IPS-18c (cell line): ENCODE data around the gene CSMD2.

Experiments
- H3K4me3 ChIP-seq: 2 replicates; pipeline ENCODE4 v1.7.0; 2013; ENCODE audit warnings: low read depth, mild to moderate bottlenecking, low read length, moderate library complexity; ENCODE audit not compliant: insufficient read depth
- H3K9me3 ChIP-seq: one replicate; pipeline ENCODE4 v1.6.1; 2013; ENCODE audit warnings: mild to moderate bottlenecking, low read length, moderate library complexity; ENCODE audit not compliant: control insufficient read depth, insufficient read depth

Gene CSMD2

GRCh38 chr1:33918368-33918767 is 246.7 kb downstream of the CSMD2 start:
- Histone ChIP-seq H3K9me3 (no peaks in the 10 kb centered on the region), H3K4me3 (no peak overlapping the region)

- Histone ChIP-seq H3K9me3 (no peaks in the 10 kb centered on the region), H3K4me3 (no peak overlapping the region)
These were observed 248.2 kb downstream of the CSMD2 start for GRCh38 chr1:33916786-33917185.

GRCh38 chr1:33914531-33914930 is 250.5 kb downstream of the CSMD2 start:
- no peak overlapping the region for H3K4me3 ChIP-seq
- no peaks in the 10 kb centered on the region for H3K9me3 ChIP-seq

- Histone ChIP-seq H3K4me3 (no peak overlapping the region), H3K9me3 (no peaks in the 10 kb centered on the region)
These were observed 256.6 kb downstream of the CSMD2 start for GRCh38 chr1:33908324-33908956.

- Histone ChIP-seq H3K9me3 (no peaks in the 10 kb centered on the region), H3K4me3 (no peak overlapping the region)
These were observed 258.9 kb downstream of the CSMD2 start for GRCh38 chr1:33906156-33906555.

- H3K4me3 ChIP-seq: no peak overlapping the region
These were observed 259.8 kb downstream of the CSMD2 start for GRCh38 chr1:33905241-33905640.

GRCh38 chr1:33903210-33903589 is 261.8 kb downstream of the CSMD2 start:
- Histone ChIP-seq H3K4me3 (no peak overlapping the region), H3K9me3 (no peaks in the 10 kb centered on the region)

More at GRCh38 chr1:33905241-33905640, 259.8 kb downstream of the CSMD2 start:
- no peaks in the 10 kb centered on the region for H3K9me3 ChIP-seq

GRCh38 chr1:33902486-33903209 is 262.4 kb downstream of the CSMD2 start:
- no peak overlapping the region for H3K4me3 ChIP-seq
- no peaks in the 10 kb centered on the region for H3K9me3 ChIP-seq

GRCh38 chr1:33899746-33900145 is 265.3 kb downstream of the CSMD2 start:
- peaks cover 1% of the 10 kb centered on the region for H3K9me3 ChIP-seq
- no peak overlapping the region for H3K4me3 ChIP-seq

GRCh38 chr1:33898881-33899280 is 266.1 kb downstream of the CSMD2 start:
- Histone ChIP-seq H3K9me3 (peaks cover 2% of the 10 kb centered on the region), H3K4me3 (no peak overlapping the region)

GRCh38 chr1:33898406-33898805 is 266.6 kb downstream of the CSMD2 start:
- Histone ChIP-seq H3K9me3 (peaks cover 2% of the 10 kb centered on the region), H3K4me3 (no peak overlapping the region)

GRCh38 chr1:33897092-33897725 is 267.8 kb downstream of the CSMD2 start:
- peaks cover 2% of the 10 kb centered on the region for H3K9me3 ChIP-seq
- no peak overlapping the region for H3K4me3 ChIP-seq

GRCh38 chr1:33895976-33896375 is 269.1 kb downstream of the CSMD2 start:
- H3K9me3 ChIP-seq: peaks cover 2% of the 10 kb centered on the region

GRCh38 chr1:33895396-33895795 is 269.6 kb downstream of the CSMD2 start:
- H3K9me3 ChIP-seq: peaks cover 2% of the 10 kb centered on the region
- H3K4me3 ChIP-seq: no peak overlapping the region

More at GRCh38 chr1:33895976-33896375, 269.1 kb downstream of the CSMD2 start:
- no peak overlapping the region for H3K4me3 ChIP-seq

- H3K9me3 ChIP-seq: peaks cover 2% of the 10 kb centered on the region
- H3K4me3 ChIP-seq: no peak overlapping the region
These were observed 271.7 kb downstream of the CSMD2 start for GRCh38 chr1:33893147-33893830.

GRCh38 chr1:33886496-33886895 is 278.5 kb downstream of the CSMD2 start:
- Histone ChIP-seq H3K9me3 (no peaks in the 10 kb centered on the region), H3K4me3 (no peak overlapping the region)

- Histone ChIP-seq H3K4me3 (no peak overlapping the region), H3K9me3 (no peaks in the 10 kb centered on the region)
These were observed 284.7 kb downstream of the CSMD2 start for GRCh38 chr1:33880305-33880704.

- no peak overlapping the region for H3K4me3 ChIP-seq
- H3K9me3 ChIP-seq: no peaks in the 10 kb centered on the region
These were observed 286.6 kb downstream of the CSMD2 start for GRCh38 chr1:33878392-33878791.
